HUES48 (cell line): Measurements from ENCODE around the gene TUFM.
"Not testable (repeated sequence)": the region's sequence is repeated elsewhere in the genome, so short reads cannot be mapped to it uniquely, and the experiment has no call there.

ENCODE experiments used
- H3K27ac ChIP-seq: one replicate; pipeline ENCODE4 v1.7.0; 2013; ENCODE audit warnings: low read depth, low read length, inconsistent platforms
- H3K27me3 ChIP-seq: 2 replicates; pipeline ENCODE4 v1.6.1; 2013; ENCODE audit warnings: mild to moderate bottlenecking, low read length; ENCODE audit not compliant: control insufficient read depth, insufficient read depth
- H3K36me3 ChIP-seq: 2 replicates; pipeline ENCODE4 v1.6.1; 2013; ENCODE audit warnings: low read length; ENCODE audit not compliant: control insufficient read depth, insufficient read depth
- H3K4me1 ChIP-seq: 2 replicates; pipeline ENCODE4 v1.6.1; 2013; ENCODE audit warnings: mild to moderate bottlenecking, low read length; ENCODE audit not compliant: control insufficient read depth, insufficient read depth
- H3K4me3 ChIP-seq: 2 replicates; pipeline ENCODE4 v1.5.1; 2013; ENCODE audit warnings: mild to moderate bottlenecking, low read depth, low read length
- H3K9ac ChIP-seq: 2 replicates; pipeline ENCODE4 v1.6.1; 2013; ENCODE audit warnings: mild to moderate bottlenecking, low read depth, low read length, moderate library complexity
- H3K9me3 ChIP-seq: 2 replicates; pipeline ENCODE4 v1.6.1; 2013; ENCODE audit warnings: low read length; ENCODE audit not compliant: control insufficient read depth, insufficient read depth

The TUFM gene

DNA sequence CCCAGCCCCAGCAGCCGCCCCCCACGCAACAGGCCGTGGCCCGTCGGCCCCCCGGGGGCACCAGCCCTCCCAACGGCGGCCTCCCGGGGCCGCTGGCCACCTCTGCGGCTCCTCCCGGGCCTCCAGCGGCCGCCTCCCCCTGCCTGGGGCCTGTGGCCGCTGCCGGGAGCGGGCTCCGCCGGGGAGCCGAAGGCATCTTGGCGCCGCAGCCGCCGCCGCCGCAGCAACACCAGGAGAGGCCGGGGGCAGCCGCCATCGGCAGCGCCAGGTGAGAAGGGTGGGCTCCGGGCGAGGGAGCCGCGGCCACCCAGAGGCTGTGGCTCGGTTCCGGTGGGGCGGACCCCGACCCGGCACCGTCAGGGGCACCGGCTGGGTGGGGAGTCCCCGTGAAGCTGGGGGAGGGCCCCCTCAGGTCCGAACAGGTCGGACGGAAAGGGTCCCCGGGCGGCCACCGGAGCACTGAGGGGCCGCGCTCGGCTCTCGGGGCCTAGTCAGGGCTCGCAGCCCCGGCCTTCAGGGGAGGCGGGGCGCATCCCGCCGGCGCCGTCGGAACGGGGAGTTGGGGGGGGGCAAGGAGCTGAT is 22.8 kb downstream of the TUFM start:
- Histone ChIP-seq H3K4me1 (peaks cover 5% of the 10 kb centered on the region; the same call in 1 of the 2 replicates), H3K9ac (peak overlapping the region; percentile 88), H3K9me3 (no peaks in the 10 kb centered on the region), H3K4me3 (peak overlapping the region; percentile 93), H3K27me3 (no peaks in the 10 kb centered on the region), H3K27ac (peak overlapping the region; percentile 98), H3K36me3 (peaks cover 34% of the 10 kb centered on the region)

DNA sequence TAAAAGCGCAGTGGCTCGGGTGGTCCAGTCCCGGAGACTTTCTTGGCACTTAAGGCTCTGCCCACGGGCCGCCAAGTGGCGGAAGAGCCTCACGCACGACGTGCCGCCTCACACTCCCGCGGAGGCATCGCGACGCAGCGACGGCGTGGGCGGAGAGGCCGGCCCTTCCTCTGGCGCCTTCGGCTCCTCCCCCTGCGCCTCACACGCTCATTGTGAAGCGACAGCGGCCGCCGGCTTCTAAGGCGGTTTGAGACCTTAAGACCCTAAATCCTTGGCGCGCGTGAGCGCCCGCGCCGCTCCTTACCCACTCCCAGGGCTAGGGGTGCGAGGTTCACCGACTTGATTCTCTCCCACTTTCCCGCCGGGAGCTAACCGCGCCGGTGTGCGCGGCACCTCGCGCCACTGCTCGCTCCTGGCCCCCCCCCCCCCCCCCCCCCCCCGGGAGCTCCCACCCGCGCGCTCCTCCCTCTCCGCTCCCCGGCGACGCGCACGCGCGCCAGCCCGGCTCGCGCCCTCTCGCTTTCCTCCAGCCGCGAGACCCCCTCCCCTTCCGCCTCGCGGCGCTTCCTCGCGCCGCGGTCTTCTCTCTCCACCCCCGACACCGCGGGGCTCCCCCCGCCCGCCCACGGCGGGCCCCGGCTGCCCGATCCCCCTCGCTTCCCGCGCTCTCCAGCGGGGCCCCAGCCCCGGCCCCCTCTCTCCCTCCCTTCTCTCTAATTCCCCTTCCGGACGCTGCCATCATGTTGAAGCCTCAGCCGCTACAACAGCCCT is 23.4 kb downstream of the TUFM start, which contains the start of gene ATXN2L:
TSS of gene ATXN2L (plus strand) at position 480 of the 771 bp plus-strand sequence. CDS start at position 741, 261 bp downstream.
- H3K36me3 ChIP-seq: peaks cover 27% of the 10 kb centered on the region
- no peaks in the 10 kb centered on the region for H3K27me3 ChIP-seq

DNA sequence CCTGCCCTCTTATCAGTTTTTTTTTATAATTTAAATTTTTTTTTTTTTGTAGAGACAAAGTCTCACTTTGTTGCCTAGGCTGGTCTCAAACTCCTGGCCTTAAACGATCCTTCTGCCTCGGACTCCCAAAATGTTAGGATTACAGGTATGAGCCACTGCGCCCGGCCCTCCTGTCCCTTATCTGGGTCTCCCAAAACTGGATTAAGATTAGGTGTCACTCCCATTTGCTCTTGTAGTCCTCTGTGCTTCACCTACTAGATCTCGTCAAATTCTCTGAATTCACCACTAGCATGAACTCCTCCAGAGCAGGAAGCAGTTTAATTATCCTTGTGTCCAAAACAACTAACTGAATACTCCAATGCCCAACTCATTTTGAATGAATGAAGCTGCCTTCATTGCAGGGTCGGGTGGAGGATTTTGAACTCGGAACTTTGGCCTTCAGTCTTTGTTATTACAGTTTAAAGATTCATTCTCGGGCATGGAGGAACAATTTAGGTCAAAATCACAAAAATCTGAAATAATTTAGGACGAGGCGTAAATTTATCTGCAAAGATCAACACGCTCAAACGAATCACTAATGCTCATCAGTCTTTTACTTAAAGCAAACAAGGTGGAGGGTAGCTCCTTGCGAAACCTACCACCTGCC is 24.2 kb downstream of the TUFM start:
- no peaks in the 10 kb centered on the region for H3K9me3 ChIP-seq
- peaks cover 20% of the 10 kb centered on the region for H3K36me3 ChIP-seq
- peak overlapping the region; percentile 93 for H3K4me3 ChIP-seq
- peak overlapping the region; percentile 85 for H3K9ac ChIP-seq
- H3K27ac ChIP-seq: peak overlapping the region; percentile 98
- peaks cover 5% of the 10 kb centered on the region; the same call in 1 of the 2 replicates for H3K4me1 ChIP-seq
- no peaks in the 10 kb centered on the region for H3K27me3 ChIP-seq

More for the DNA sequence above, 23.4 kb downstream of the TUFM start, which contains the start of gene ATXN2L:
- peaks cover 5% of the 10 kb centered on the region; the same call in 1 of the 2 replicates for H3K4me1 ChIP-seq
- peak within 1 kb of the TSS; percentile 88 for H3K9ac ChIP-seq
- H3K4me3 ChIP-seq: peak within 1 kb of the TSS; percentile 93
- H3K27ac ChIP-seq: peak within 1 kb of the TSS; percentile 98
- H3K9me3 ChIP-seq: no peaks in the 10 kb centered on the region

DNA sequence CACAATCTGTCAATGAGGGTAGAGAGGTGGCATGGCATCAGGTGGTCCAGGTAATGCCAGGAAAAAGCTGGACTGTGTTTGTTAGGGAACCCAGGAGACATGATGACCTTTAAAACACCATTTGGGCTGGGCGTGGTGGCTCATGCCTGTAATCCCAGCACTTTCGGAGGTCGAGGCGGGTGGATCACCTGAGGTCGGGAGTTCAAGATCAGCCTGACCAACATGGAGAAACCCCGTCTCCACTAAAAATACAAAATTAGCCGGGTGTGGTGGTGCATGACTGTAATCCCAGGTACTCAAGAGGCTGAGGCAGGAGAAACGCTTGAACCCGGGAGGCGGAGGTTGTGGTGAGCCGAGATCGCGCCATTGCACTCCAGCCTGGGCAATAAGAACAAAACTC is 25.6 kb downstream of the TUFM start:
- H3K27ac ChIP-seq: not testable (repeated sequence)

DNA sequence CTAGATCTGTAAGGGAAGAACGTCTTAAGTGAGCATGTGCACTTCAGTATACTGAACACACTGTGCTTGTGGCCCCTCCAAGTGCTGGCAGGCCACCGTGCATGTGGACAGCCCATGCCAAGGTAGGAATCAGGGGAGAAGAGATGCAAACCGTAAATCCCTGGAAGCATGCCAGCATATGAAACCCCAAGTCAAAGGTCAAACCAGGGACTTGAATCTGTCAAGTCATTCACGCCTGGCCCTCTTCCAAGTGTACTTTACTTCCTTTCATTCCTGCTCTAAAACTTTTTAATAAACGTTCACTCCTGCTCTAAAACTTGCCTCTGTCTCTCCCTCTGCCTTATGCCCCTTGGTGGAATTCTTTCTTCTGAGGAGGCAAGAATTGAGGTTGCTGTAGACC is 26.1 kb downstream of the TUFM start:
- H3K4me1 ChIP-seq: peaks cover 5% of the 10 kb centered on the region; the same call in 1 of the 2 replicates
- no peaks in the 10 kb centered on the region; the same call in 1 of the 2 replicates for H3K36me3 ChIP-seq
- no peak overlapping the region for H3K9ac ChIP-seq
- no peak overlapping the region for H3K27ac ChIP-seq
- no peaks in the 10 kb centered on the region for H3K9me3 ChIP-seq
- H3K4me3 ChIP-seq: no peak overlapping the region
- H3K27me3 ChIP-seq: no peaks in the 10 kb centered on the region

More for the DNA sequence above, 25.6 kb downstream of the TUFM start:
- H3K36me3 ChIP-seq, H3K4me1 ChIP-seq, H3K9me3 ChIP-seq, H3K9ac ChIP-seq, H3K4me3 ChIP-seq, H3K27me3 ChIP-seq: not testable (repeated sequence)

DNA sequence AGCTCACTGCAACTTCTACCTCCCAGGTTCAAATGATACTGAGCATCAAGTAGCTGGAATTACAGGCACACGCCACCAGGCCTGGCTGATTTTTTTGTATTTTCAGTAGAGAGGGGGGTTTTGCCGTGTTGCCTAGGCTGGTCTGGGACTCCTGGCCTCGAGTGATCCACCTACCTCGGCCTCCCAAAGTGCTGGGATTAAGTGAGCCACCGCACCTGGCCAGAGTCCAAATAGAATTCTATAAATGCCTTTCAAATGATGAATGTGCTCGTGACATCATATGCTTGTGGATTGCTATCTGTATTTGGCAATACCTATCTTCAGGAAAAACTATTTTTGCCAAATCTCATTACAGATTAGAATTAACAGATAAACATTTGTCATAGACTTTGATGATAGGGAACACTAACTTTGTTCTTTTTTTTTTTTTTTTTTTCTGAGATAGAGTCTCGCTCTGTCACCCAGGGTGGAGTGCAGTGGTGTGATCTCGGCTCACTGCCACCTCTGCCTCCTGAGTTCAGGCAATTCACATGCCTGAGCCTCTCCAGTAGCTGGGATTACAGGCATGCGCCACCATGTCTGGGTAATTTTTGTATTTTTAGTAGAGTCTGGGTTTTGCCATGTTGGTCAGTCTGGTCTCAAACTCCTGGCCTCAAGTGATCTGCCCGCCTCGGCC is 38.6 kb downstream of the TUFM start:
- not testable (repeated sequence) for H3K9ac ChIP-seq, H3K27me3 ChIP-seq, H3K4me3 ChIP-seq, H3K9me3 ChIP-seq, H3K4me1 ChIP-seq, H3K27ac ChIP-seq, H3K36me3 ChIP-seq

DNA sequence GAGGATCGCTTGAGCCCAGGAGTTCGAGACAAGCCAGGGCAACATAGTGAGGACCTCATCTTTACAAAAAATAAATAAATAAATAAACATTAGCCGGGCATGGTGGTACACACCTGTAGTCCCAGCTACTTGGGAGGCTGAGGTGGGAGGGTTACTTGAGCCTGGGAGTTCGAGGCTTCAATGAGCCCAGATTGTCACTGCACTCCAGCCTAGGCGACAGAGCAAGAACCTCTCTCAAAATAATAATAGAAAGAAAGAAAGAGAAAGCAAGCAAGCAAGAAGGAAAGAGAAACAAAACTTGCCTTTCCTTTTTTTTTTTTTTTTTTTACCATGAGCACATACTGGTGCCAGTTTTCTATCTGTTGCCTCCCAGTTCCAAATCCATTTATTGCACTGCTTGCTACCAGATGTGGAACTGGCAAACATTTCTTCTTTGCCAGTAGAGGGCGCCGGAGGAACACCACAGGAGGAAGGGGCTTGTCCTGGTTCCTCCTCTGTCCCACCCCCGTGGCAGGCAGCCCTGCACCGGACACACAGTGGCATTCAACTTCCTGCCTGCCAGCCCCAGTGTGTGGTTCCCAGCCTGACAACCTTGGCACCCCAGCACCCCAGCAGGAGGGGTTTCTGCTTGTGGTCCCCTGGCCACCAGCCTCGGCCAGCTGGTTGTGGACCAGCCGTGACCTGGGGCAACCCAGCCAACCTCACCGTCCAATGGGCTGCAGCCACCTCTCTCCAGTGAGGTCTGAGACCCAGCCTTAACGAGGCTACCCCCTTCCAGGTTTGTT is 43.7 kb downstream of the TUFM start:
- not testable (repeated sequence) for H3K27ac ChIP-seq, H3K9ac ChIP-seq, H3K9me3 ChIP-seq, H3K27me3 ChIP-seq, H3K4me1 ChIP-seq, H3K4me3 ChIP-seq, H3K36me3 ChIP-seq
